ENCODE measurements around the gene STAMBPL1.

The STAMBPL1 gene

GRCh38 chr10:88915781-88916180 lies 35.7 kb downstream of the STAMBPL1 start:
- DNase-seq (ENCODE audit: low read depth): no peak
- H3K4me3 ChIP-seq (ENCODE audit: control insufficient read depth, low read depth, low read length): no peak overlapping the region
- no peak for TF ChIP-seq CTCF (IDR thresholded peaks at IDR 0.05; ENCODE audit: control insufficient read depth, insufficient read depth, low read depth, low read length, missing control alignments)

- no peak for TF ChIP-seq CTCF (IDR thresholded peaks at IDR 0.05; ENCODE audit: control insufficient read depth, insufficient read depth, low read depth, low read length, missing control alignments)
- H3K4me3 ChIP-seq (ENCODE audit: control insufficient read depth, low read depth, low read length): no peak overlapping the region
- no peak for DNase-seq (ENCODE audit: low read depth)
These were observed 36.2 kb downstream of the STAMBPL1 start for GRCh38 chr10:88916231-88916630.

- no peak overlapping the region for H3K4me3 ChIP-seq (ENCODE audit: control insufficient read depth, low read depth, low read length)
- DNase-seq (ENCODE audit: low read depth): no peak
- TF ChIP-seq CTCF (IDR thresholded peaks at IDR 0.05; ENCODE audit: control insufficient read depth, insufficient read depth, low read depth, low read length, missing control alignments): no peak
These were observed 36.9 kb downstream of the STAMBPL1 start for GRCh38 chr10:88916986-88917385.

- no peak overlapping the region for H3K4me3 ChIP-seq (ENCODE audit: control insufficient read depth, low read depth, low read length)
- TF ChIP-seq CTCF (IDR thresholded peaks at IDR 0.05; ENCODE audit: control insufficient read depth, insufficient read depth, low read depth, low read length, missing control alignments): no peak
- no peak for DNase-seq (ENCODE audit: low read depth)
These were observed 38.3 kb downstream of the STAMBPL1 start for GRCh38 chr10:88918191-88918905.

- DNase-seq (ENCODE audit: low read depth): no peak
- no peak overlapping the region for H3K4me3 ChIP-seq (ENCODE audit: control insufficient read depth, low read depth, low read length)
- no peak for TF ChIP-seq CTCF (IDR thresholded peaks at IDR 0.05; ENCODE audit: control insufficient read depth, insufficient read depth, low read depth, low read length, missing control alignments)
These were observed 39.0 kb downstream of the STAMBPL1 start for GRCh38 chr10:88919041-88919440.

GRCh38 chr10:88920198-88920597 lies 40.2 kb downstream of the STAMBPL1 start:
- DNase-seq (ENCODE audit: low read depth): no peak
- H3K4me3 ChIP-seq (ENCODE audit: control insufficient read depth, low read depth, low read length): no peak overlapping the region
- no peak for TF ChIP-seq CTCF (IDR thresholded peaks at IDR 0.05; ENCODE audit: control insufficient read depth, insufficient read depth, low read depth, low read length, missing control alignments)

Measured in AG09309 (cell line).